ENCODE results near the gene MAPK10. TPM values are rescaled to one million over a fixed set of nuclear protein-coding genes. Genes with fewer than 3 reads are reported as not detected.

MAPK10 gene
- polyA plus RNA-seq, 1 donor (not counting 4 experiments of a cell fraction or from before 2014, with no cell fraction given): 8.2 TPM

GRCh38 chr4:86036736-86037135 is 323.1 kb downstream of the MAPK10 start:
- Histone ChIP-seq H4K20me1 (ENCODE audit: control insufficient read depth, extremely low read depth, insufficient read depth, low read length) (no peaks in the 10 kb centered on the region), H3K4me1 (ENCODE audit: control insufficient read depth, extremely low read depth, insufficient read depth, low read length) (peaks cover 25% of the 10 kb centered on the region), H3K9me1 (ENCODE audit: control insufficient read depth, extremely low read depth, insufficient read depth, low read length) (no peaks in the 10 kb centered on the region), H2AFZ (ENCODE audit: control insufficient read depth, low read length) (no peak overlapping the region), H3K4me3 (ENCODE audit: control insufficient read depth in 2 of 3, extremely low read depth in 1 of 3, insufficient read depth in 2 of 3, low read depth in 1 of 3, low read length in 3 of 3) (no peak overlapping the region), H3K4me2 (ENCODE audit: control insufficient read depth, extremely low read depth, insufficient read depth, low read depth, low read length) (no peak overlapping the region), H3K79me2 (ENCODE audit: control insufficient read depth, insufficient read depth, low read length) (no peaks in the 10 kb centered on the region), H3K27ac (ENCODE audit: control insufficient read depth, insufficient read depth, low read length) (no peak overlapping the region), H3K36me3 (ENCODE audit: control insufficient read depth in 2 of 2, extremely low read depth in 1 of 2, insufficient read depth in 2 of 2, low read length in 2 of 2) (no peaks in the 10 kb centered on the region), H3K27me3 (ENCODE audit: control insufficient read depth, extremely low read depth, insufficient read depth, low read length) (no peaks in the 10 kb centered on the region), H3K9ac (ENCODE audit: control insufficient read depth, extremely low read depth, insufficient read depth, low read length) (no peak overlapping the region), H3K9me3 (ENCODE audit: control insufficient read depth, low read depth, low read length) (no peaks in the 10 kb centered on the region)
- TF ChIP-seq CTCF (optimal IDR thresholded peaks at IDR 0.05 in 1 of 3, IDR thresholded peaks at IDR 0.05 in 1 of 3, conservative IDR thresholded peaks at IDR 0.05 in 1 of 3; ENCODE audit: extremely low read depth in 1 of 3, insufficient read depth in 2 of 3, low read length in 3 of 3): no peak
- no peak for TF ChIP-seq EZH2 (IDR thresholded peaks at IDR 0.05; ENCODE audit: low read length)
- dilution Hi-C loops (cut with MboI; ENCODE audit: extremely low pct_ligation_motif_present, low sequenced_read_pairs): no loop called here
- FAIRE-seq (no peak), DNase-seq (ENCODE audit: low read depth, low spot score) (no peak)

- no peak overlapping the region for H3K27ac ChIP-seq (ENCODE audit: control insufficient read depth, insufficient read depth, low read length)
- FAIRE-seq: no peak
Measured at GRCh38 chr4:86035688-86036087, 324.2 kb downstream of the MAPK10 start.

More at GRCh38 chr4:86035688-86036087, 324.2 kb downstream of the MAPK10 start:
- H3K4me2 ChIP-seq (ENCODE audit: control insufficient read depth, extremely low read depth, insufficient read depth, low read depth, low read length): no peak overlapping the region
- TF ChIP-seq EZH2 (IDR thresholded peaks at IDR 0.05; ENCODE audit: low read length) (no peak), CTCF (optimal IDR thresholded peaks at IDR 0.05 in 1 of 3, IDR thresholded peaks at IDR 0.05 in 1 of 3, conservative IDR thresholded peaks at IDR 0.05 in 1 of 3; ENCODE audit: extremely low read depth in 1 of 3, insufficient read depth in 2 of 3, low read length in 3 of 3) (no peak)
- H3K4me3 ChIP-seq (ENCODE audit: control insufficient read depth in 2 of 3, extremely low read depth in 1 of 3, insufficient read depth in 2 of 3, low read depth in 1 of 3, low read length in 3 of 3): no peak overlapping the region
- H3K9me3 ChIP-seq (ENCODE audit: control insufficient read depth, low read depth, low read length): no peaks in the 10 kb centered on the region
- no peak overlapping the region for H2AFZ ChIP-seq (ENCODE audit: control insufficient read depth, low read length)
- no peaks in the 10 kb centered on the region for H4K20me1 ChIP-seq (ENCODE audit: control insufficient read depth, extremely low read depth, insufficient read depth, low read length)
- dilution Hi-C loops (cut with MboI; ENCODE audit: extremely low pct_ligation_motif_present, low sequenced_read_pairs): no loop called here
- no peaks in the 10 kb centered on the region for H3K9me1 ChIP-seq (ENCODE audit: control insufficient read depth, extremely low read depth, insufficient read depth, low read length)
- no peak overlapping the region for H3K9ac ChIP-seq (ENCODE audit: control insufficient read depth, extremely low read depth, insufficient read depth, low read length)
- DNase-seq (ENCODE audit: low read depth, low spot score): no peak
- H3K4me1 ChIP-seq (ENCODE audit: control insufficient read depth, extremely low read depth, insufficient read depth, low read length): peaks cover 25% of the 10 kb centered on the region
- no peaks in the 10 kb centered on the region for H3K27me3 ChIP-seq (ENCODE audit: control insufficient read depth, extremely low read depth, insufficient read depth, low read length)
- H3K36me3 ChIP-seq (ENCODE audit: control insufficient read depth in 2 of 2, extremely low read depth in 1 of 2, insufficient read depth in 2 of 2, low read length in 2 of 2): no peaks in the 10 kb centered on the region
- H3K79me2 ChIP-seq (ENCODE audit: control insufficient read depth, insufficient read depth, low read length): no peaks in the 10 kb centered on the region

Data from keratinocyte (primary cell).